K562 (cell line): ENCODE results near the gene ATP5ME. TPM values are rescaled to one million over a fixed set of nuclear protein-coding genes. Genes with fewer than 3 reads are reported as not detected.

Experiments
- ATAC-seq: fragments of 200-7000 bp; cut with Tn5 transposase; 3 replicates; pipeline ENCODE4 v1.9.1; 2020; ENCODE audit warnings: moderate library complexity
- BruUV-seq: library from RNA; stranded (reverse); fragments of 400-500 nt; replicated peaks from 2 replicates; lab custom pipeline; 2021; lab: Mats Ljungman, UMichigan
- CTCF ChIA-PET: fragments of 300-600 bp; formaldehyde crosslinking; extraction: SDS; loops from one replicate; lab custom pipeline; 2021; ENCODE audit warnings: low intra/inter-chr PET ratio; lab: Yijun Ruan, JAX
- POLR2A ChIA-PET: fragments of 300-600, 350-650 bp; sonication (Branson Sonifier 250); formaldehyde crosslinking; extraction: SDS; loops from one replicate; lab custom pipeline; 2021; ENCODE audit warnings: antibody characterized with exemption, inconsistent platforms; lab: Yijun Ruan, JAX
- DNase-seq, 4 experiments: peaks; one replicate each; pipeline versions ENCODE4 v3.0.0 to v3.0.0-alpha.2; 2011 to 2018; ENCODE audit warnings: low spot score in 3 of 4, mixed read lengths in 3 of 4; ENCODE audit errors: extremely low read depth in 1 of 4
- FAIRE-seq: peaks from 2 replicates; lab custom pipeline; 2011; peaks lifted over from hg19 to GRCh38; lab: Jason Lieb, UNC
- H2AFZ ChIP-seq: 2 replicates; pipeline ENCODE4 v1.6.0; 2011; ENCODE audit warnings: low read depth, low read length, control low read depth, inconsistent platforms
- H3K27ac ChIP-seq: fragments of 200-600 bp; 3 replicates; pipeline ENCODE4 v1.8.0; 2011; ENCODE audit warnings: low read depth, mild to moderate bottlenecking, control low read depth, inconsistent platforms, low read length, moderate library complexity, mixed read lengths; ENCODE audit errors: extremely low read depth
- H3K27me3 ChIP-seq, 2 experiments: fragments of 300-600 bp in 1 of 2; 2 replicates in 1 of 2; 3 replicates in 1 of 2; pipeline versions ENCODE4 v1.6.0 to v1.8.0; 2011; ENCODE audit warnings: inconsistent platforms in 2 of 2, low read length in 2 of 2, mild to moderate bottlenecking in 1 of 2, mixed read lengths in 1 of 2, moderate library complexity in 1 of 2; ENCODE audit not compliant: control insufficient read depth in 2 of 2, insufficient read depth in 2 of 2
- H3K36me3 ChIP-seq: fragments of 300-600 bp; 3 replicates; pipeline ENCODE4 v1.8.0; 2011; ENCODE audit warnings: mild to moderate bottlenecking, low read length, inconsistent platforms; ENCODE audit not compliant: control insufficient read depth, insufficient read depth
- H3K4me1 ChIP-seq, 2 experiments: fragments of 200-600 bp in 1 of 2; replicated peaks in 1 of 2; 2 replicates in 1 of 2; 3 replicates in 1 of 2; pipeline versions ENCODE4 v1.5.1 to v1.8.0; 2011; ENCODE audit warnings: inconsistent platforms in 2 of 2, low read length in 2 of 2, mild to moderate bottlenecking in 1 of 2, mixed read lengths in 1 of 2, moderate library complexity in 1 of 2; ENCODE audit not compliant: control insufficient read depth in 2 of 2, insufficient read depth in 2 of 2
- H3K4me2 ChIP-seq: 2 replicates; pipeline ENCODE4 v1.6.1; 2011; ENCODE audit warnings: low read length, control low read depth, inconsistent platforms, mixed read lengths; ENCODE audit not compliant: insufficient read depth
- H3K4me3 ChIP-seq: fragments of 200-600 bp; sonication (generic), shearing (Covaris generic); 2 replicates; pipeline ENCODE4 v1.5.1; 2016; ENCODE audit warnings: control low read depth, inconsistent platforms
- H3K79me2 ChIP-seq: fragments of 200-600 bp; 3 replicates; pipeline ENCODE4 v1.8.0; 2011; ENCODE audit warnings: low read length, inconsistent platforms; ENCODE audit not compliant: control insufficient read depth, insufficient read depth
- H3K9ac ChIP-seq, 2 experiments: 2 replicates each; pipeline versions ENCODE4 v1.6.0 to v1.6.1; 2011; ENCODE audit warnings: low read depth in 2 of 2, low read length in 2 of 2, control low read depth in 1 of 2, inconsistent platforms in 1 of 2, mild to moderate bottlenecking in 1 of 2, mixed read lengths in 1 of 2; ENCODE audit not compliant: insufficient read depth in 1 of 2
- H3K9me1 ChIP-seq: one replicate; pipeline ENCODE4 v1.6.0; 2011; ENCODE audit warnings: inconsistent platforms, mild to moderate bottlenecking, low read length, moderate library complexity; ENCODE audit not compliant: control insufficient read depth, insufficient read depth
- H3K9me3 ChIP-seq: replicated peaks from 2 replicates; pipeline ENCODE4 v1.5.1; 2011; ENCODE audit warnings: low read depth, low read length, inconsistent platforms; ENCODE audit not compliant: control insufficient read depth, insufficient read depth
- H4K20me1 ChIP-seq: replicated peaks from 2 replicates; pipeline ENCODE4 v1.6.1; 2011; ENCODE audit warnings: low read length, inconsistent platforms, mixed read lengths; ENCODE audit not compliant: control insufficient read depth, insufficient read depth
- ATF4 ChIP-seq: fragments of 450-650 bp; formaldehyde crosslinking; IDR thresholded peaks from 2 replicates; pipeline ENCODE4 v1.4.0; 2022; ENCODE audit warnings: mild to moderate bottlenecking, moderate library complexity
- USF1 ChIP-seq: sonication (generic); formaldehyde crosslinking; IDR thresholded peaks from 2 replicates; pipeline ENCODE4 v1.9.0; 2022; ENCODE audit warnings: mild to moderate bottlenecking, missing genetic modification reagents
- ZBTB7A ChIP-seq: IDR thresholded peaks from 2 replicates; pipeline ENCODE4 v1.6.1; 2011; ENCODE audit warnings: low read depth, mild to moderate bottlenecking, low read length, moderate library complexity, borderline replicate concordance; ENCODE audit not compliant: control insufficient read depth
- WGBS: fragments of 100-300 bp; shearing (Covaris generic); methylation state at CpG from one replicate; pipeline ENCODE4 v1.1.6; 2016; ENCODE audit warnings: low coverage, mixed read lengths; ENCODE audit not compliant: insufficient coverage; ENCODE audit errors: missing lambda C conversion rate; 5-methylcytosine and 5-hydroxymethylcytosine counted together
- in situ Hi-C: fragments of 300-500 bp; cut with MboI; formaldehyde crosslinking; loops from 4 replicates; pipeline ENCODE4 v1.15.0; 2018; ENCODE audit warnings: inconsistent platforms, mixed read lengths
- intact Hi-C: fragments of 100-400 bp; cut with micrococcal nuclease; formaldehyde crosslinking; loops from 2 replicates; pipeline ENCODE4 v1.14.2; 2022
- polyA plus RNA-seq, 8 experiments: library from polyadenylated mRNA; depleted of rRNA in 4 of 8; stranded (reverse) in 5 of 8; unstranded in 3 of 8; fragments of >200 nt; fragmentation: Nextera tagmentation in 2 of 8; fragmentation: Illumina TruSeq in 1 of 8; extraction: Ambion mirVana in 2 of 8; extraction: Trizol in 1 of 8; gene quantifications; 2 replicates each; pipeline versions ENCODE4 v1.2.1 to v1.2.3, GENCODE V29; 2011 to 2014; ENCODE audit warnings: inconsistent platforms in 1 of 8, missing spikeins in 1 of 8
- total RNA-seq, 7 experiments: library from RNA; depleted of rRNA in 6 of 7; stranded (reverse); fragments of >200 nt in 6 of 7; fragmentation: Illumina TruSeq in 2 of 7; extraction: Trizol in 2 of 7; gene quantifications; 2 replicates each; pipeline versions ENCODE4 v1.2.1 to v1.2.3, GENCODE V29; 2011 to 2021; ENCODE audit warnings: low replicate concordance in 1 of 7

ATP5ME gene
- total and polyA plus RNA-seq, 9 of the 15 experiments (the other 6 are each of a cell fraction or from before 2014, with no cell fraction given): 509 to 2,480 (median 887) TPM

GRCh38 chr4:663438-664428, 10.3 kb downstream of the ATP5ME start:
- Histone ChIP-seq H3K4me1 (peaks cover 0 to 42% of the 10 kb centered on the region in 2 experiments; a peak in 2 of 5 replicates), H3K36me3 (no peaks in the 10 kb centered on the region), H3K4me3 (no peak overlapping the region), H3K79me2 (no peaks in the 10 kb centered on the region), H3K9me1 (no peaks in the 10 kb centered on the region), H2AFZ (no peak overlapping the region), H3K27me3 (peaks cover 21 to 52% of the 10 kb centered on the region in 2 experiments; a peak in 3 of 5 replicates), H3K27ac (no peak overlapping the region), H3K9ac (no peak overlapping the region; a peak in 1 of 4 replicates), H3K4me2 (no peak overlapping the region), H3K9me3 (peaks cover 2% of the 10 kb centered on the region; the same call in 1 of the 2 replicates), H4K20me1 (no peaks in the 10 kb centered on the region)
- TF ChIP-seq ZBTB7A (0 out of 2 replicates have a peak, but pooled peaks have one; percentile 3), USF1 (CRISPR knock-in tag) (no peak), ATF4 (CRISPR knock-in tag) (no peak)
- intact Hi-C loops: no loop called here
- FAIRE-seq (no peak), DNase-seq (no peak), ATAC-seq (no peak)
- WGBS: 30% methylated on average over 46 of the region's 80 CpGs
- no TSS peak for BruUV-seq
- in situ Hi-C loops: no loop called here
- ChIA-PET CTCF (no interaction called here), POLR2A (interaction anchor here (0.6 kb wide), 1 partner anchor 11 kb away, joined by 3 read pairs; the partner anchor contains the start of genes ATP5ME and MYL5)
